Mesenteric fat pad (tissue), 1 donor: ENCODE measurements around the gene AIP. TPM values are rescaled to one million over a fixed set of nuclear protein-coding genes. Genes with fewer than 3 reads are reported as not detected.
A peak's percentile ranks its signal among the peaks of the same experiment; 100 is the strongest.

Source experiments
- DNase-seq: peaks from one replicate; pipeline ENCODE4 v3.0.0-alpha.2; 2020; ENCODE audit warnings: low spot score
- total RNA-seq: library from RNA; stranded (reverse); fragmentation: NEBNext Ultra II Directional; extraction: Animal tissue kit (Norgen Biotek cat#: 25700); gene quantifications from one replicate; pipeline ENCODE4 v1.2.1, GENCODE V29; 2021
- donor health status: DM: yes; HTN: yes; CAD: no.

The AIP gene
- total RNA-seq, 1 donor from 2014 or later: 39.5 TPM

DNA sequence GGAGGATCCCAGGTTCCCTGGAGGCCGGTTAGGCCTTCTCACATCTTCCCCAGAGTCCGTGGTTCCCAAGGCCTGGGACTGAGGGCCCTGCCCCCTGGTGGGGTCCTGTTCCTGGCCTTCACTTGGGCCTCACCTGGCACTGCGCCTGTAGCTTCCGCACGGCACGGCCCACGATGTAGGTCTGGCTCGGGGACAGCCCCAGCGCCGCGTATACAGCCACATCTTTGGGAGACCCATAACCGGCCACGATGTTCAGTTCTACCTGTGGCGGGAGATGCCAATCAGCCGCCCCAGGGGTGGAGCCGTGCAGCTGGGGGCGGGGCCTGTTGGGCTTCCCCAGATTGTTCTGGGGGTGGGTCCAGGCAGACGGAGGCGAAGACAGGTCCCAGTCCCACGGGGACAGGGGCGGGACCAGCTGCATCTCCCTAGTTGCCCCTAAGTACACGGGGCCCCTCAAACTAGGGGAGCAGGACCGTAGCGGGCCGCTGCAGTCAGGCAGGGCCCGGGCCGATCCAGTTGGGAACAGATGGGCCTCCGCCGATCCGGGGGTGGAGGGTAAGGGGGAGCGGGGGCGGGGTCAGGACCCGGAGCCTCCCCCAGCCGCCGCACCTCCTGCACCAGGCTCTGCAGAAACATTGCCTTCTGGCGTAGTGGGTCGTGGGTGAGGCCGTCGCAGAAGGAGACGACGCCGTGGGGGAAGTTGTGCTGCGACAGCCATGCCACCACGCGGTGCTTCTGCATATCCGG is 10.1 kb downstream of the AIP start:
- DNase-seq: no peak

DNA sequence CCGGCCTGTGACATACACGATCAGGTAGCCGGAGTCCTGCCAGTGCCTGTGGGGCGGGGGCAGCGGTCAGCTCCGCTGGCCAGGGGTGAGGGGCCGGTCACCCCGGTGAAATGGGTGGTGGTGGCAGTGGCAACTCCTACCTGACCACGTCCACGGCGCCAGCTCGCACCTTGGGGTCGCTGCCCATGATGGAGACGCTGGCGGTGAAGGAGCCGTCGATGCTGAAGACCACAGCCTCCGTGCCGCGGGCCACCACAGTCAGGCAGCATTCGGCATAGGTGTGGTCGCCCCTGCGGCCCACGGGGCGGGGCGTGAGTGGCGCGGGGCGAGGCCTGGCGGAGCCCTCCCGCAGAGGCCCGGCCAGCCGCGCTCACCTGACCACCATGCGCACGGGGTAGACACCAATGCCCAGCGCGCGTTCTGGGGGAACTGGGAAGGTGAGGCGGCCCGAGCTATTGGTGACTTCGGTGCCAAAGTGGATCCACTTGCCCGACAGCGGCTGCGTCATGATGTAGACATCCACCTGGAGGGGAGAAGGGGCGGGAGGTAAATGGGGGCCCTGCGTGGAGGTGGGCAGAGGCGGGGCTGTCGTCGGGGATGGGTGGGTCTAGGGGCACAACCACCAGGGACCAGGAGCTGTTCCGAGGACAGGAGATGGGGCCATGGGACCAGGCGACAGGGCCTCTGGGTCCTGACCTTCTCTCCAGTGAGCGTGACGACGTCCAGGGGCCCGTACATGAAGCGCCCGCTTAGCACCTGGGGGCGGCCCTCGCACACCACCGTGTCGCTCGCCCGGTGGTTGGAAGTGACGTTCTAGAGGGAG is 10.9 kb downstream of the AIP start:
- DNase-seq: no peak

DNA sequence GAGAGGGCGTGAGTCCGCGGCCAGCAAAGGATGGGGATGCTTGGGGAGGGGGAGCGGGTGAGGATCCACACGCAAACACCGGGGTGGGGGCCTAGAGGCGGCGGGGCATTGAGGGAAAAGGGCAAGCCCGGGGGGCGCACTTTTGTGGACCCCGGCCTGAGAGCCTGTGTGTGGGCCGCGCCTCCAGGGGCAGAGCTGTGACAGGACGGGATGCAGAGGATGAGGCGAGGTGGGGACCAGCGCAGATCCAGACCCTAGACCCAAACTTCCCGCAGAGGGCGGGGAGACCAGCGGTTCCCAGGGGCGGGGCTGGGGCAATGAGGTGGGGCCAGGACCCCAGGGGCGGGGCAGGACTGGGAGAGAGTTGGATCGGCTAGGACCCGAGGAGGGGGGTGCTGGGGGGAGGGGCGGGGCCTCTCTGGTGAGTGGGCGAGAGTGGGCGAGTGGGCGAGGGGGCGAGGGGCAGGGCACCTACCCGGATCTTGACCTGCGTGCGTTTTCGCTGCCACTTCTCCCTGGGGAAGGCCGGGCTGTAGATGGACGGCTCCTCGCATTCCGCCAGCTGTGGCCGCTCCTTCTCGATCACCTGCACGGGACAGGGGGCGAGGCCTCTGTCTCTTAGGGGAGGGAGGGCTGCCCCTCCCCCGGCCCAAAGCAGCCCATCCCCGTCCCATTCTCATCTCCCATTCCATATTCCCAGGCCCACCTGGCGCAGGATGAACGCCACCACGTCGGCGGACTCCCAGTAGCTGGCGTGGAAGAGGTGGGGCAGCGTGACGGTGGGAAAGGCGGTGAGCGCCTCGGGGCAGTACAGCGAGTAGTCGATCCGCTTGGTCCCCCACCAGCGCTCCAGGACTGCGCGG is 11.8 kb downstream of the AIP start:
- DNase-seq: no peak

DNA sequence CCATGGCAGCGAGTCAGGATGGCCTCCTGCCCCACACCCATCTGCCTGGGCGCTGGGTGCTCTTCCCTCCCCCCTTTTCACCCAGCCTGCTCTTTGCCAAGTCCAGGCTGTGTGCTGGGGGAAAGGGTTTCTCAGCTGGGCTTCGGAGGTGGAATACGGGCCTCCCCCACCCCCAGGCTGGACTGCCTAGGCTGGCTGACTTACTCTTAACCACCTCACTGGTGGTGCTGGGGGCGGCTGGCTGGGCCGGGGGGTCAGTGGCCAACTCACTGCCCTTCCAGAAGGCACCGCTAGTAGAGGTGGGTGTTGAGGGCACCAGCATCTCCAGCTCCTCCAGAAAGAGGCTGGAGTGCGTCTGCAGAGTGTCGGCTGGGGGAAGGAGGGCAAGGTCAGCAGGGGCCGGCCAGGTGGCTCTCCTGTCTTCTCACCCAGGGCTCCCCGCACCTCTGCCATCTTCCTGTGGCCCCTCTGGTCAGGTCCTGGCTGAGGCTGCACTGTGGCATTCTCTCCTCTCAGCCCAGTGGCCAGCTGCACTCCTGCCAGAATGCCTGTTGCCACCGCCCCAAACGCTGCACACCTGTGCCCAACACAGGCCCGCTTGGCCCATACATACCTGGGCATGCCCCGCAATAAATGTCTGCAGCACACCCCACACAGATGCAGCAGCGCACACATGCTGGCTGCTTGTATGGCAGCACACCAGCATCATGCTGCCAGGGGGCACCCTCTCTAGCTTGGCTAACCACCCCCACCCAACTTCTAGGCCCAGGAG is 12.6 kb downstream of the AIP start:
- no peak for DNase-seq

DNA sequence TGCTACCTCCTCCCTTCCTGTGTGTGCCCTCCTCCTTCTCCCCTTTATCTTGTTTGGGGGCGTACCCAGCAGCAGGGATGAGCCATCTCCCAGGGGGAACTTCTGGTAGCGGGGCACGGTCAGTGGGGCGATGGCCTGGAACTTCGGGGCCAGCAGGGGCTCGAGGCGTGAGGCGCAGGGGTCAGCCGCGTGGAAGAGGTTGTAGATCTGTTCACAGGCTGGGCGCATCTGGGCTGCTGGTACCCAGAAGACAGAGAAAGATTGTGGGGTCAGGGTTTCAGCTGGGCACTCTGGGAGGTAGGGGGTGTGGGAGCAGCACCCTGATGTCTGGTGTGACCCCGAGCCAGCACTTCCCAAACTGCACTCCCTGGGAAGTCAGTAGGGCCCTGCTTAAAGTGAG is 13.3 kb downstream of the AIP start:
- DNase-seq: no peak

GRCh38 chr11:67497656-67498291 is 14.9 kb downstream of the AIP start:
- no peak for DNase-seq

- DNase-seq: no peak
Observed at GRCh38 chr11:67498544-67498972, 15.7 kb downstream of the AIP start.

- DNase-seq: no peak
Observed at GRCh38 chr11:67499808-67500483, 17.1 kb downstream of the AIP start.

DNA sequence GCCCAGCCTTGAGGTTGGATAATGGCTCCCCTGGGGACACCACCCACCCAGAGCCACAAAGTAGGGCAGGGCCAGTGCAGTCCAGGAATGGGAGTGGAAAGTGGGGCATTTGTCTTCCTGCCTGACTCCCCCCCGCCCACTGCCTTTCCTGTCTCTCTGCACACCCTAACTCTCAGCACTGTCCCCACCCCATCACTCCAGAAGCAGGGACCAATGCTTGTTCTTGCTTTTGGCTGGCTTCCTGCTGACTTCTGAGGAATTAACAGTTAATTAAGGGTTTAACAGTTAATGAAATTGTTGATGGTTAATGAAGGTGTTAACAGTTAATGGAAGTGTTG is 17.6 kb downstream of the AIP start:
- no peak for DNase-seq

GRCh38 chr11:67500831-67501715 is 18.2 kb downstream of the AIP start:
- no peak for DNase-seq

- DNase-seq: no peak
Observed at GRCh38 chr11:67501854-67502253, 19.0 kb downstream of the AIP start.

GRCh38 chr11:67502328-67502979 is 19.6 kb downstream of the AIP start:
- no peak for DNase-seq

GRCh38 chr11:67503119-67504004 is 20.5 kb downstream of the AIP start:
- DNase-seq: no peak

- DNase-seq: no peak
Observed at GRCh38 chr11:67504005-67504949, 21.5 kb downstream of the AIP start.

DNA sequence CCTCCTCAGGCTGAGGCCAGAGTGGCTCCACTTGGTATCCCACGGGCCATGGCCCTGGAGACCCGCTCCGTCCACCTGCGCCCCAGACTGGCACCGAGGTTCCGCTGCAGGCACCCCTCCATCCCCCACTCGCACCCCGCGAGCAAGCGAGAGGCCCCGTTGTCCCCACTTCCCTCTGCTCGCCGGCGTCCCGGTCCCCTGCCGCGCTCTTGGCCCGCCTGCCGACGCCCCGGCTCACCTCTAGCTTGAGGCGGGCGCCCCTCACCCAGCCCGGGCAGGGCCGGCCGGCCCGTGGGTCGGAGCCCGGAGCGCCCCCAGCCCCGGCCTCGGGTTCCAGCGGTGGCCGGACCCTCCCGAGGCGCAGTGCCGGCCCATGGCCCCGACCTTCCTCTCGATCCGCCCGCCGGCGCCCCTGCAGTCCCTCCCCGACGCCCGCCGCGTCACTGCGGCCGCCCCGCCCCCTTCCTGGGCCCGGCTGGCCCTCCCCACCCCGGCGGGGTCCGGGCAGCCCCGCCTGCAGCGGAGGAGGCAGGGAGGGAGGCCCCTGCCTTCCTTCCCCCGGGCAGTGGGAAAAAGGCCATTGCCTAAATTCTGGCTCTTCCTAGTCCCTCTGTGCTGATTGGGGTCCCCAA is 22.2 kb downstream of the AIP start, which contains the start of gene PITPNM1:
Gene PITPNM1, minus strand, starts transcription at position 414 of the 632 bp plus-strand sequence. CDS start 1,183 bp downstream, outside the sequence.
- peak; percentile 95 for DNase-seq
